ENCODE results near the gene CDKL4. TPM values are rescaled to one million over a fixed set of nuclear protein-coding genes. Genes with fewer than 3 reads are reported as not detected.

Gene CDKL4
- total RNA-seq, 2 donors from 2014 or later: 0.24 TPM; not detected in 1

GRCh38 chr2:39256040-39256439 lies 12.3 kb upstream of the CDKL4 start:
- no peak overlapping the region for H3K27ac ChIP-seq (ENCODE audit: low read depth, low read length)
- TF ChIP-seq CTCF (conservative IDR thresholded peaks at IDR 0.05): no peak
- peaks cover 66% of the 10 kb centered on the region for H3K36me3 Mint-ChIP-seq (ENCODE audit: low read depth)
- H3K36me3 ChIP-seq (ENCODE audit: control insufficient read depth, insufficient read depth, low read length): peaks cover 88% of the 10 kb centered on the region
- no peak overlapping the region for H3K9ac ChIP-seq (ENCODE audit: extremely low read depth, low read length, poor library complexity, severe bottlenecking)
- peaks cover 11% of the 10 kb centered on the region for H3K9me3 Mint-ChIP-seq
- H3K4me1 ChIP-seq (ENCODE audit: control insufficient read depth, insufficient read depth, low read length): no peaks in the 10 kb centered on the region
- no peaks in the 10 kb centered on the region for H3K4me1 Mint-ChIP-seq
- no peak overlapping the region for H3K4me3 ChIP-seq (ENCODE audit: low read length)
- no peak for DNase-seq
- H3K27me3 Mint-ChIP-seq (ENCODE audit: insufficient read depth): no peaks in the 10 kb centered on the region
- H3K4me3 Mint-ChIP-seq: no peak overlapping the region
- H3K27me3 ChIP-seq (ENCODE audit: control insufficient read depth, insufficient read depth, low read length, poor library complexity, severe bottlenecking): no peaks in the 10 kb centered on the region
- peaks cover 13% of the 10 kb centered on the region for H3K9me3 ChIP-seq (ENCODE audit: control insufficient read depth, low read length)
- H3K27ac Mint-ChIP-seq: no peak overlapping the region

GRCh38 chr2:39252888-39253518 lies 9.2 kb upstream of the CDKL4 start:
- H3K36me3 Mint-ChIP-seq (ENCODE audit: low read depth): peaks cover 65% of the 10 kb centered on the region
- H3K27me3 Mint-ChIP-seq (ENCODE audit: insufficient read depth): no peaks in the 10 kb centered on the region
- peaks cover 22% of the 10 kb centered on the region for H3K9me3 ChIP-seq (ENCODE audit: control insufficient read depth, low read length)
- no peak overlapping the region for H3K4me3 Mint-ChIP-seq
- no peaks in the 10 kb centered on the region for H3K4me1 ChIP-seq (ENCODE audit: control insufficient read depth, insufficient read depth, low read length)
- no peak overlapping the region for H3K4me3 ChIP-seq (ENCODE audit: low read length)
- no peak for DNase-seq
- H3K9me3 Mint-ChIP-seq: peaks cover 19% of the 10 kb centered on the region
- H3K9ac ChIP-seq (ENCODE audit: extremely low read depth, low read length, poor library complexity, severe bottlenecking): no peak overlapping the region
- H3K27ac Mint-ChIP-seq: no peak overlapping the region
- WGBS, 2 experiments (ENCODE audit: insufficient coverage in 1 of 2, insufficient read length in 1 of 2): 90 to 96% methylated on average over 14 to 18 of the region's 18 CpGs
- no peak overlapping the region for H3K27ac ChIP-seq (ENCODE audit: low read depth, low read length)
- no peaks in the 10 kb centered on the region for H3K4me1 Mint-ChIP-seq
- peaks cover 86% of the 10 kb centered on the region for H3K36me3 ChIP-seq (ENCODE audit: control insufficient read depth, insufficient read depth, low read length)
- no peaks in the 10 kb centered on the region for H3K27me3 ChIP-seq (ENCODE audit: control insufficient read depth, insufficient read depth, low read length, poor library complexity, severe bottlenecking)
- TF ChIP-seq CTCF (conservative IDR thresholded peaks at IDR 0.05): no peak

- peaks cover 22% of the 10 kb centered on the region for H3K9me3 ChIP-seq (ENCODE audit: control insufficient read depth, low read length)
- no peak for TF ChIP-seq CTCF (conservative IDR thresholded peaks at IDR 0.05)
- no peak for DNase-seq
- no peak overlapping the region for H3K27ac ChIP-seq (ENCODE audit: low read depth, low read length)
- Mint-ChIP-seq H3K4me3 (no peak overlapping the region), H3K36me3 (ENCODE audit: low read depth) (peaks cover 47% of the 10 kb centered on the region), H3K27ac (no peak overlapping the region), H3K27me3 (ENCODE audit: insufficient read depth) (no peaks in the 10 kb centered on the region), H3K9me3 (peaks cover 38% of the 10 kb centered on the region), H3K4me1 (no peaks in the 10 kb centered on the region)
- peaks cover 49% of the 10 kb centered on the region for H3K36me3 ChIP-seq (ENCODE audit: control insufficient read depth, insufficient read depth, low read length)
- WGBS, 2 experiments (ENCODE audit: insufficient coverage in 1 of 2, insufficient read length in 1 of 2): 80 to 100% methylated on average over 2 to 6 of the region's 6 CpGs
- no peaks in the 10 kb centered on the region for H3K4me1 ChIP-seq (ENCODE audit: control insufficient read depth, insufficient read depth, low read length)
- H3K4me3 ChIP-seq (ENCODE audit: low read length): no peak overlapping the region
- H3K27me3 ChIP-seq (ENCODE audit: control insufficient read depth, insufficient read depth, low read length, poor library complexity, severe bottlenecking): no peaks in the 10 kb centered on the region
- no peak overlapping the region for H3K9ac ChIP-seq (ENCODE audit: extremely low read depth, low read length, poor library complexity, severe bottlenecking)
Observed at GRCh38 chr2:39247512-39248043, 3.8 kb upstream of the CDKL4 start.
